GM10266 (cell line): ENCODE measurements around the gene FAM118B.

Source experiments
- DNase-seq: peaks from one replicate; pipeline ENCODE4 v3.0.0; 2012; ENCODE audit errors: extremely low spot score
- CTCF ChIP-seq: IDR thresholded peaks from 2 replicates; pipeline ENCODE4 v1.5.1; 2012; ENCODE audit warnings: mild to moderate bottlenecking, low read depth; ENCODE audit not compliant: control insufficient read depth, insufficient read depth; ENCODE audit errors: missing control alignments

FAM118B gene

GRCh38 chr11:126262216-126262615 is 50.6 kb downstream of the FAM118B start:
- no peak for TF ChIP-seq CTCF

GRCh38 chr11:126263489-126263888 is 51.9 kb downstream of the FAM118B start:
- TF ChIP-seq CTCF, result no peak
- no peak for DNase-seq

More at GRCh38 chr11:126262216-126262615, 50.6 kb downstream of the FAM118B start:
- no peak for DNase-seq

- TF ChIP-seq CTCF, result no peak
- no peak for DNase-seq
Measured at GRCh38 chr11:126265811-126266210, 54.2 kb downstream of the FAM118B start.

GRCh38 chr11:126267650-126268049 is 56.1 kb downstream of the FAM118B start:
- no peak for DNase-seq
- TF ChIP-seq CTCF, result no peak

- TF ChIP-seq CTCF, result no peak
- DNase-seq, result no peak
Measured at GRCh38 chr11:126268361-126268707, 56.8 kb downstream of the FAM118B start.

GRCh38 chr11:126268708-126269579 is 57.4 kb downstream of the FAM118B start, which contains the start of the genes FOXRED1 and SRPRA:
FOXRED1 (plus strand) TSS chr11:126269154; CDS start chr11:126269207, 53 bp downstream.
SRPRA (minus strand) TSS chr11:126268895; CDS start chr11:126268804, 91 bp downstream.
- TF ChIP-seq CTCF, result no peak

GRCh38 chr11:126277322-126277721 is 65.7 kb downstream of the FAM118B start:
- no peak for DNase-seq
- no peak for TF ChIP-seq CTCF

More at GRCh38 chr11:126268708-126269579, 57.4 kb downstream of the FAM118B start, which contains the start of the genes FOXRED1 and SRPRA:
- peak; percentile 99 for DNase-seq
